Bronchial epithelial cell (primary cell): ENCODE measurements around the gene GOLGA6L2. TPM values are rescaled to one million over a fixed set of nuclear protein-coding genes. Genes with fewer than 3 reads are reported as not detected.
A peak's percentile ranks its signal among the peaks of the same experiment; 100 is the strongest.
"Not testable (repeated sequence)": the region's sequence is repeated elsewhere in the genome, so short reads cannot be mapped to it uniquely, and the experiment has no call there.

Experiments
- DNase-seq: peaks from one replicate; pipeline ENCODE4 v3.0.0-alpha.2; 2010; ENCODE audit warnings: low read depth
- FAIRE-seq: peaks from 2 replicates; lab custom pipeline; 2011; peaks lifted over from hg19 to GRCh38; lab: Jason Lieb, UNC
- H3K27me3 ChIP-seq: 2 replicates; pipeline ENCODE4 v1.5.1; 2011; ENCODE audit warnings: low read length; ENCODE audit not compliant: control insufficient read depth, insufficient read depth
- H3K36me3 ChIP-seq: 2 replicates; pipeline ENCODE4 v1.5.1; 2011; ENCODE audit warnings: low read length; ENCODE audit not compliant: control insufficient read depth, insufficient read depth
- H3K4me3 ChIP-seq: 2 replicates; pipeline ENCODE4 v1.5.1; 2011; ENCODE audit warnings: mild to moderate bottlenecking, low read depth, low read length, control low read depth
- total RNA-seq: library from RNA; depleted of rRNA; stranded (reverse); fragments of >200 nt; gene quantifications from 2 replicates; pipeline ENCODE4 v1.2.1, GENCODE V29; 2014
- TF ChIP-seq, protein P1 (sequence below): IDR thresholded peaks from 2 replicates; pipeline ENCODE4 v1.5.1; 2011; ENCODE audit warnings: mild to moderate bottlenecking, moderate library complexity, low read length, control low read depth, inconsistent platforms; ENCODE audit not compliant: insufficient read depth, severe bottlenecking

Gene GOLGA6L2
- total RNA-seq, 1 donor from 2014 or later: not detected

GRCh38 chr15:23437146-23437545 is 9.9 kb downstream of the GOLGA6L2 start:
- Histone ChIP-seq H3K4me3 (no peak overlapping the region), H3K27me3 (no peaks in the 10 kb centered on the region), H3K36me3 (no peaks in the 10 kb centered on the region)
- TF ChIP-seq, protein P1, sequence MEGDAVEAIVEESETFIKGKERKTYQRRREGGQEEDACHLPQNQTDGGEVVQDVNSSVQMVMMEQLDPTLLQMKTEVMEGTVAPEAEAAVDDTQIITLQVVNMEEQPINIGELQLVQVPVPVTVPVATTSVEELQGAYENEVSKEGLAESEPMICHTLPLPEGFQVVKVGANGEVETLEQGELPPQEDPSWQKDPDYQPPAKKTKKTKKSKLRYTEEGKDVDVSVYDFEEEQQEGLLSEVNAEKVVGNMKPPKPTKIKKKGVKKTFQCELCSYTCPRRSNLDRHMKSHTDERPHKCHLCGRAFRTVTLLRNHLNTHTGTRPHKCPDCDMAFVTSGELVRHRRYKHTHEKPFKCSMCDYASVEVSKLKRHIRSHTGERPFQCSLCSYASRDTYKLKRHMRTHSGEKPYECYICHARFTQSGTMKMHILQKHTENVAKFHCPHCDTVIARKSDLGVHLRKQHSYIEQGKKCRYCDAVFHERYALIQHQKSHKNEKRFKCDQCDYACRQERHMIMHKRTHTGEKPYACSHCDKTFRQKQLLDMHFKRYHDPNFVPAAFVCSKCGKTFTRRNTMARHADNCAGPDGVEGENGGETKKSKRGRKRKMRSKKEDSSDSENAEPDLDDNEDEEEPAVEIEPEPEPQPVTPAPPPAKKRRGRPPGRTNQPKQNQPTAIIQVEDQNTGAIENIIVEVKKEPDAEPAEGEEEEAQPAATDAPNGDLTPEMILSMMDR: no peak
- DNase-seq (no peak), FAIRE-seq (no peak)

DNA sequence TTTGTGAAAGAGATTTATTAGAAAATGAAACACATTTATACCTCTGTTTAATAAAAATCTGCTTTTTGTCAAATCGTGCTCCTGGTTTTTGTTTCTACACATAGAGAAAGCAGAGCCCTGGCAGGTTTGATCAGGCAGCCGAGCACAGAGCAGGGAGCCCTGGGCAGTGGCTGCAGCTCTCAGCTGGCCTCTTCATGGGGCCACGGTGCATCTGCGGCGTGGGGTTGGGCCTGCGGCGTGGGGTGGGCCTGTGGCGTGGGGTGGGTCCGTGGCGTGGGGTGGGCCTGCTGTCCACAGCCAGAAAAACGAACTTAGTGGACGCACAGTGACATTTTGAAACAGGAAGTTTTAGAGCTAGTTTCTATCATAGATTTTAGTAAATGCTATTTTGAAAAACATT is 10.6 kb downstream of the GOLGA6L2 start:
- TF ChIP-seq, protein P1: no peak
- no peak for DNase-seq
- Histone ChIP-seq H3K4me3 (no peak overlapping the region), H3K27me3 (no peaks in the 10 kb centered on the region), H3K36me3 (no peaks in the 10 kb centered on the region)
- no peak for FAIRE-seq

DNA sequence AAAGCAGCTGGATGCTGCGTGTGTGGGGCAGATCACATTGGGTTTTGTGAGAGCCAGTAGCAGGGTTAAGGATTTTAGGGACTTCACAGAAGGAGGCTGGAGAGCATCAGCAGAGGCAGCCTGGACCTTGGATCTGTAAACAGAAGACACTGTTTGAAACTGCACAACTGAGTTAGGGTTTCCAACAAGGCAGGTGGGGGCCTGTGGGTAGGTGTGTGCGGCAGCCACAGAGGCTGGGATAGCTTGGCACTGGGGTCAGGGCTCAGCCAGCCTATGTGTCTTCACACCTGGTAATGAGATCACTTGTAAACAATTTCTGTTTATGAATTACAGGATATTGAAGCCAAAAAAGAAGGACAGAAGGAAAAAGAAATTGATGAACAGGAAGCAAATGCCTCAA is 12.3 kb downstream of the GOLGA6L2 start:
- not testable (repeated sequence) for H3K27me3 ChIP-seq, H3K36me3 ChIP-seq, H3K4me3 ChIP-seq, FAIRE-seq, DNase-seq

- not testable (repeated sequence) for DNase-seq, H3K36me3 ChIP-seq, H3K27me3 ChIP-seq, H3K4me3 ChIP-seq
- FAIRE-seq: peak; percentile 89
Observed at GRCh38 chr15:23425327-23425726, 21.7 kb downstream of the GOLGA6L2 start.

DNA sequence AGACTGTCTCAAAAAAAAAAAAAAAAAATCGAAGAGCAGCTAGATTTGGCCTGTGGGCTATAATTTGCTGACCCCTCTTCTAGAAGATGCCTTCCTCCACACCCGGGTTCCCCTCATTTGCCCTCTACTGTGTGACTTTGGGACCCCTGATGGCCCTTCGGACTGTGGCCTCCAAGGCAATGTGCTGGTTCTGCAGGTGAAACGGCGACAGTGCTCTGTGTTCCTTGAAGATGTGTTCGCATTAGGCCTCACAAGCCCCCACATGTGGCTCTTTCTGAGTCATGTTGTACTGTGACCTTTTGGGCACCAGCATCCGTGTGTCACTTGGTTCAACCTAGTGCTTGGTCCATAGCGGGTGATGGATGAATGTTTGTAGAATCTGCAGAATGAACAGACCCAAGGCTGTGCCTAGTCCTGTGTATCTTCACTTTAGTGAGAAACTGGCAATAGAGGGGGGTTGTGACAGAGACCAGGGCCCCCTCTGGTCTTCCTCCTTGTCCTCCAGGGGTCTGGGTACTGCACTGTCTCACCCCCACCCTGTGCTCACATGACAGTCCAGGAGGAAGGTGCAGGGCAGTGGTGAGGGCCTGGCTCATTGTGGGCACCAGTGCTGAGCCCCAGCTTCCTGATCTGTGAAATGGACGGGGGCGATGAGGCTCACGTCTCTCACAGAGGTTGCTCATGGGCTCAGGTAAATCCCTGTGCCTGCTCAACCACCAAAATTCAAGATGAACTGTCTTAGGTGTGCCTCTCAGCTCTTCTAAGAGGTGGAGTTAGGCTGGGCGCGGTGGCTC is 22.7 kb downstream of the GOLGA6L2 start:
- Histone ChIP-seq H3K27me3 (no peaks in the 10 kb centered on the region), H3K36me3 (no peaks in the 10 kb centered on the region), H3K4me3 (no peak overlapping the region)
- TF ChIP-seq, protein P1: no peak
- FAIRE-seq (peak; percentile 89), DNase-seq (no peak)

DNA sequence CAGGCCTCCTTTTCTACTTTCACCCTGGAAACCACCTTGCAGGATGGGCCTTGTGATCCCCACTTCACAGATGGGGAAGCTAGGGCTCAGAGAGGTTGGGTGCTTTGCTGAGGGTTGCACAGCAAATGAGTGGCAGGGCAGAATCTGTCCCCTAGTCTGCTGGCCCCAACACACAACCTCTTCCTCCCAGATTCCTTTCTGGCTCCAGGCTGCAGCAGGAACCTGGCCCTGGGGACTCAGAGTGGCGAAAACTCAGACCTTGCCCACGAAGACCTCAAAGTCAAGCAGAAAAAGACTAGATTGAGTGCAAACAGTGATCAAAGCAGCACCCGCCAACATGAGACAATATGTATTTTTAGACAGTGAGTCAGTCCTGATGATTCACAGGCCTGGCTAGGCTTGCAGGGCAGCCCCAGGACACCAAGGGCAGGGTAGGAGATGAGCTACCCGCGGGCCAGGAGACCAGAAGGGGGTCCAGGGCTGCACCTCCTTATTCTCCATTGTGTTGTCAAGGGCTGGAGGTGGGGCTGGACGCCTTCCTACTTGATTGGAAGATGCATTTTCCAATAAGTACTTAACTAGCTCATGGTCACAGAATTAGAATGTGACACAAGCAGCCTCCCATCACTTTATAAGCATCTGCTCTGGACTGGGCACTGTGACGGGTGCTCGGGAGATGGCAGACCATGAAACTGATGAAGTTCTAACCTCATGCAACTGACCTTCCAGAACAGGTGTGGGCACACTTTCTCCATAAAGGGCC is 23.9 kb downstream of the GOLGA6L2 start:
- Histone ChIP-seq H3K36me3 (no peaks in the 10 kb centered on the region), H3K27me3 (no peaks in the 10 kb centered on the region), H3K4me3 (no peak overlapping the region)
- DNase-seq: no peak
- FAIRE-seq: peak; percentile 86
- TF ChIP-seq, protein P1: no peak
